Measurements from ENCODE around the gene PSMB5.

The PSMB5 gene

GRCh38 chr14:22995889-22996625 is 38.6 kb downstream of the PSMB5 start:
- DNase-seq: no peak

GRCh38 chr14:22994762-22995275 is 39.9 kb downstream of the PSMB5 start:
- DNase-seq: peak in 2 of 58 donors; percentile 4 to 10

- DNase-seq: no peak
Observed at GRCh38 chr14:22993517-22993916, 41.2 kb downstream of the PSMB5 start.

DNA sequence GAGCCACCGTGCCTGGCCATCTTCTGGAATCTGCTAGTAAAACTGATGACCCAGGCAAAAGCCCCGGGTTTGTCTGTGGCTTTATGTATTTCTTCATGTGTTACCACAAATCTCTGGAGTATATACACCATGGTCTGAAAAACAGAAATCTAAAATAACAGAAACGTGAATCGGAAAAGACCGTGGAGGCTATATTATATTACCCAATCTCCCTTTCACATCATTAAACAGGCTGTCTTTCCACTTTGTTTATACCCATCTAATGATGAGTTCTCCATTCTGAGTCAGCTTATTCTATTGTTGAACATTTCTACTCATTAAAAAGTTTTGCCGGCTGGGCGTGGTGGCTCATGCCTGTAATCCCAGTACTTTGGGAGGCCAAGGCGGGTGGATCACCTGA is 42.8 kb downstream of the PSMB5 start:
- no peak for DNase-seq

DNA sequence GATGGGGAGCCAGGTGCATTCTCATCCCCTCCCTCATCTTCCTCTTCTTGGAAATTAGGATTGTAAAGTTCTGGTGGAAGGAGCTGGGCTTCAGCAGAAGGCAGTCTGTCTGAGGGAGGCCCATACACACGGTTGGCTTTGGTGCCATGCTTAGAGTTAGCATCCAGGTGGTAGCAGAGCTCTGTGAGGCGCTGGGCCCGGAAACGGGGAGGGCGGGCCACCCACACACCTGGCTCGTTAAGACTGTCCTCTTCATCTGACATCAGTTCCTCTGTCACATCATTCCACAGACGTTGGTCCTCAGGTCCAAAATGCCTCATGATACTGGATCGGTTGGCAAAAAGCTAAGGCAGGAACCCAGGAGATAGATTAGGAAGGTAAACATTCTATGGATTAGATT is 47.4 kb downstream of the PSMB5 start:
- DNase-seq: no peak

DNA sequence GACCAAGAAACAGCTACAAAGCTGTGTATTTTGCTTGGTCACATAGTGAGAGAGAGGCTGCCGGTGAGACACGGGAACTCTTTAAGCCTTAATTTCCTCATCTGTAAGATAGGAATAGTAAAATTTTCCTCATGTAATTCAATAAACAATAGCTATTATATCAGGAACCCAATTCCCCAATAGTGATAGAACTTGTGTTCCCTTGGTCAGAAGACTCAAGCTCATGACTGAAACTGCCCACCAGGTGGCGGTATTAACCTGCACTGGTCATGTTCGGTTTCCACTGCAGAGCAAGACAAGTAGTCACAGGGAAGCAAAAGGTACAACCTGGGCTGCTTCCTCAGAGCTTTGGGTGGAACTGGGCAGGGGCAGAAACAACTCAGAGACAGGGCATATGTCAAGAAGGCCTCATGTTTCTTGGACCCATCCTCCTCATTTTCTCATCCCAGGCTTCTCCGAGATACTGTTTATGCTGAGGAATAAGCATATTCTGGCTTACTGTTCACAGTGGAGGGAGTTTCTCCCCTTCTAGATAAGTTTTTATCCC is 48.1 kb downstream of the PSMB5 start:
- peak in 55 of 58 donors; percentile 9 to 94 (median 74) for DNase-seq

- DNase-seq: no peak
Observed at GRCh38 chr14:22985894-22986507, 48.7 kb downstream of the PSMB5 start.

- DNase-seq: no peak
Observed at GRCh38 chr14:22984959-22985658, 49.6 kb downstream of the PSMB5 start.

DNA sequence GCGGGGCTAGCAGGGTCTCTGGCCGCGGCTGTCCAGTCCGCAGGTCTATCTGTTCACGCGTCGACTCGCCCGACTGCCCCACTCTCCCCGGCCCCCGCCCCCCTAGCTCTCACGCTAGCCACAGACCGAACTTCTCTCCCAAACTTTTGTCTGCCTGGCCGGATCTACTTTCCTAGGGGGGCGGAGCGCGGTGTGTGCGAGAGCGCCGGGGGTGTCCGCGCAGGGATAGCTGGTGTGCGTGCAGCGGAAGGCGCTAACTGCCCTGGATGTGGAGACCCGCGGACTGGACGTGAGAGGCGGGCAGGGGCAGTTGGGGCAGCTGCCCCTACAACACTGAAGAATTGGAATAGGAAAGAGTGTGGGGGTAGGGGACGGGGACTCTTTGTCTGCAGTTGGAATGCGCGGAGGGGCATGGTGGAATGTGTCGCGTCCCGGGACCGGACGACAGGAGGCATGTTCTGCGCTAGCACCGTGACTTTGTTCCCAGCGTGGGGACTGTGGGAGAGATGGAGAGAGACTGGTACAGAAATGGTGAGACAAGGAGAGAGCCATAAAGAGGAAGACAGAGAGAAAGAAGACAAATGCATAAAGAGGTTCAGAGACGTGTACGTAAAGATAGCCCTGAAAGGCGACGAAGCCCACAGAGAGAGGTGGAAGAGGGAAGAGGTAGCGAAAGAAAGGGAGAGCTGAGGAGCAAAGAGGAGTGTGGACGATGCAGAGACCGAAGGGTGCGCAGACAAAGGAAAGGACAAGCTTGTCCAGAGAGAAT is 52.0 kb downstream of the PSMB5 start, which contains the start of gene AJUBA:
TSS of gene AJUBA (minus strand) at position 75 of the 769 bp plus-strand sequence. CDS start 285 bp downstream, outside the sequence.
- peak in 46 of 58 donors; percentile 6 to 64 (median 32) for DNase-seq

DNA sequence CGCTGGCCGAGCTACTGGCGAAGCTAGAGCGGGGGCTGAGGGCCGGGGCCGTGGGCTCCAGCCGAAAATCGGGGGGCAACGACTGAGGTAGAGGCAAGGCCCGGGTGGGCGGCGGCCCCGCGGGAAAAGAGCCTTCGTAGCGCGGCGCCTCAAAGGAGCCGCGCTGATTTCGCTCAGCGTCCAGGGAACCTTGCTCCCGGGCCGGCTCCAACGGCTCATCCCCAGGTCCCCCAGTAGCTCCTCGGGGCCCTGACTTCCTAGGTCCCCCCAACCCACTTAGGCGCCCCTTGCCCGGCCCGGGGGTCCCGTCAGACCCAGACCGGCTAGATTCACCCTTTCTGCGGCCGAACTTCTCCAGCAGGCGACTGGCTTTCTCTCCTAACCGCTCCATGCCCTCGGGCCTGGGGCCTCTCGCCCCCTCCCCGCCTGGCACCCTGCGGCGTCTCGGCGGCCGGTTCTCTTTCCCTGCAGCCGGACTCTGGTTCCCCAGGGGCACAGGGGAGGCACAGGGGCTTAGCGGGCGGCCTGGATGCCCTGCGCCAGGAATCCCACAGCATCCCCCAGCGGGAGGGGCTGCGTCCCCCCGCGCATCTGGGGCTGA is 52.7 kb downstream of the PSMB5 start:
- no peak for DNase-seq

DNA sequence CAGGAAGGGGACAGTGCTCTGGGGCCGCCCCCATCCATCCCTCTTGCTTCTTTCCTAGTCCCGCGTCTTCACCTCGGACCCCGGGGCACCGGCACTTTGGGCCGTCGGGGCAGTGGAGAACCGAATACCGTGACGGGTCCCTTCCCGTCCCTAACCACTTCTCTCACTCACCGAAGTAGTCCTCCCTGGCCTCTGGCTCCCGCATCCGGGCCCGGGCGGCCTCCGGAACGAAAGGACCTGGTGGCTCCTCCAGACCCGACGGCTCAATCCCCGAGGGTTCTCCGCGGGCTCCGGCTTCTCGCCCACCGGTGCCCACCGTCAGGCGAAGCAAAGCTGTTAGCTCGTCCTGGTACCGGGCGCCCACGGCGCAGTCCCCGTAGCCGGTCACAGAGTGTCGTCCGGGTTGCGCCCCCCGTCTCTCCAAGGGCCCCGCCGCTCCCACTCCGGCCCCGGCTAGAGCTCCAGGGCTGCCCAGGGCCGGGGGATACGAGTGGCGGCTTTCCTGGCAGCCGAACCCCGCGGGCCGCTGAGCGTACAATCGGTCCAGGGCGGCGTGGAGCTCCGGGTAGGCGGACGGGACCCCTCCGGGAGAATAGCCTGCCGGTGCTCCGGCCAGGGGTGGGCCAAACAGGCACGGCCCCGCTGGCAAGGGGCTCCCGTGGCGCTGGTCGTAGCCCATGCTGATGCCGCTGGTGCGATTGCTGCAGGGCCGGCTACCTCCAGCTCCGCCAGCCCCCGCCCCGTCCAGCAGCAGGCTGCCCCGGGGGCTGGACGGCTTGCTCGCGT is 53.4 kb downstream of the PSMB5 start:
- no peak for DNase-seq

- DNase-seq: no peak
Observed at GRCh38 chr14:22980672-22981089, 54.0 kb downstream of the PSMB5 start.

GRCh38 chr14:22979748-22980392 is 54.8 kb downstream of the PSMB5 start:
- no peak for DNase-seq

GRCh38 chr14:22978981-22979671 is 55.6 kb downstream of the PSMB5 start:
- DNase-seq: no peak

DNA sequence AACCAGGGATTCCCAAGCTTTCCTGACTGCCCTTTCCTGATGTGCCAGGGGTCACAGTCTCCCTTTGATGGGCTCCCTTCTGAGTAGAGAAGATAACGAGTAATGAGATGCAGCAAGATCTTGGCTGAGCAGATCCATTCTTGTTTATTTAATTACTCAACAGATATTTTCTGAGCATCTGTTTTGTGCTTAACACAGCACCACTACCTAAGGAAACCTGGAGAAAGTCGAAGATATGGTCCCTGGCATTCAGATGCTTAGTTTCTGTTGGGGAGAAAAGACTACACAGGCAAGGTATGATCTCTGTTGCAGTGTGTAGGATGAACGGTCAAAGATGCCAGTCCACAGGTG is 56.2 kb downstream of the PSMB5 start:
- DNase-seq: no peak

- peak in 1 of 58 donors; percentile 30 for DNase-seq
Observed at GRCh38 chr14:22977684-22978486, 56.8 kb downstream of the PSMB5 start.

DNA sequence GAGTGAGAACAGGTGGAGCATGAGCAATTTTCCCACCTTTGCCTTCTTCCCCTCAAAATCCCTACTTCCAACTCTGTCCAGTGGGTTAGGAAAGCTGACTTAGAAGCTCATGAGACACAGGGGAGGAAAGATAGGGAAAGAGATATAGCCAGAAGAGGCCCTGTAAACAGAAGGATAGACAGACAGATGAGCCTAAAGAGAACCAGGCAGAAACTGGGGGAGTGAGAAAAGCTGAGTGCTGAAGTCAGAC is 57.3 kb downstream of the PSMB5 start:
- DNase-seq: no peak
